ENCODE data around the gene LCOR. TPM values are rescaled to one million over a fixed set of nuclear protein-coding genes. Genes with fewer than 3 reads are reported as not detected.

Gene LCOR
- total RNA-seq, 1 experiment from 2014 or later, result 42.1 TPM

DNA sequence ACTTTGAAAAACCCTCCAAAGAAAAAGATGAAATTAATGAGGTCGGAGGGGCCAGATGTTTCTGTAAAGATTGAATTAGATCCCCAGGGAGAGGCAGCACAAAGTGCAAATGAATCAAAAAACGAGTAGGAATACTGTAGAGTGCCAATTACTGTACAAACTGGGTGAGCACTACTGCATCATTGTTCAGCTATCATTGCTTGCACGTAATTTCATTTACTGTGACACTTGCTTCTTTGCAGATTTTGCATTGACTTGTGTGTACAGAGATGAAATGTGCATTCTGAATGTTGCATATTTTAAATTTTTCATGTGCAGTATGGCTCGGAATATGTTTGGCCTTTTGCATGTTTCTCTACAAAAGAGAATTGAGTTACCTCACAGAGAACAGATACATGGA lies 123.7 kb downstream of the LCOR start:
- Histone ChIP-seq H4K91ac (ENCODE audit: insufficient read length, low read depth, low read length) (no peak overlapping the region), H2AFZ (ENCODE audit: low read length) (no peak overlapping the region), H3K4me1 (ENCODE audit: insufficient read depth, low read length) (no peaks in the 10 kb centered on the region), H3T11ph (ENCODE audit: low read length) (no peak overlapping the region), H4K8ac (replicated peaks; ENCODE audit: insufficient read length, low read depth, low read length) (no peak overlapping the region), H2BK120ac (ENCODE audit: low read depth, low read length, poor library complexity, severe bottlenecking) (no peak overlapping the region), H2BK20ac (ENCODE audit: low read depth, low read length, poor library complexity, severe bottlenecking) (no peak overlapping the region), H4K20me1 (ENCODE audit: control insufficient read depth, insufficient read depth, insufficient read length) (no peaks in the 10 kb centered on the region), H3K27ac (ENCODE audit: insufficient read length, low read depth, low read length) (no peak overlapping the region), H3K4ac (ENCODE audit: low read depth, low read length) (no peak overlapping the region), H2BK12ac (ENCODE audit: insufficient read length, low read depth, low read length) (no peak overlapping the region), H3K79me2 (ENCODE audit: insufficient read depth, low read length) (no peaks in the 10 kb centered on the region), H3K9me3 (ENCODE audit: control insufficient read depth, low read depth, low read length) (no peaks in the 10 kb centered on the region), H3K56ac (ENCODE audit: insufficient read length, low read depth, low read length) (no peak overlapping the region), H3K14ac (ENCODE audit: insufficient read depth, low read length) (no peak overlapping the region), H4K5ac (ENCODE audit: insufficient read length, low read depth, low read length) (no peak overlapping the region), H3K27me3 (ENCODE audit: insufficient read depth, low read length) (no peaks in the 10 kb centered on the region), H2AK5ac (ENCODE audit: insufficient read length, low read length) (no peak overlapping the region), H3K23me2 (ENCODE audit: insufficient read length, low read depth, low read length, poor library complexity, severe bottlenecking) (no peaks in the 10 kb centered on the region), H2BK15ac (ENCODE audit: low read depth, low read length) (no peak overlapping the region), H3K79me1 (ENCODE audit: insufficient read depth, low read depth, low read length, poor library complexity, severe bottlenecking) (no peaks in the 10 kb centered on the region), H3K4me2 (ENCODE audit: insufficient read depth, insufficient read length, low read length) (no peak overlapping the region), H3K23ac (ENCODE audit: insufficient read length, low read depth, low read length) (no peak overlapping the region), H2BK5ac (ENCODE audit: insufficient read length, low read length) (no peak overlapping the region), H3K18ac (ENCODE audit: insufficient read length, low read depth, low read length) (no peak overlapping the region), H3K9ac (ENCODE audit: extremely low read depth, insufficient read length, low read length) (no peak overlapping the region)
- Mint-ChIP-seq H3K36me3 (ENCODE audit: insufficient read depth in 1 of 3, low read depth in 3 of 3) (peaks cover 10 to 41% (median 29%) of the 10 kb centered on the region in 3 experiments; a peak in 6 of 7 replicates), H3K4me1 (no peaks in the 10 kb centered on the region), H3K27ac (no peak overlapping the region), H3K9me3 (no peaks in the 10 kb centered on the region), H3K4me3 (no peak overlapping the region), H3K27me3 (ENCODE audit: low read depth) (no peaks in the 10 kb centered on the region)
- no peak for DNase-seq
- TF ChIP-seq, protein P1, sequence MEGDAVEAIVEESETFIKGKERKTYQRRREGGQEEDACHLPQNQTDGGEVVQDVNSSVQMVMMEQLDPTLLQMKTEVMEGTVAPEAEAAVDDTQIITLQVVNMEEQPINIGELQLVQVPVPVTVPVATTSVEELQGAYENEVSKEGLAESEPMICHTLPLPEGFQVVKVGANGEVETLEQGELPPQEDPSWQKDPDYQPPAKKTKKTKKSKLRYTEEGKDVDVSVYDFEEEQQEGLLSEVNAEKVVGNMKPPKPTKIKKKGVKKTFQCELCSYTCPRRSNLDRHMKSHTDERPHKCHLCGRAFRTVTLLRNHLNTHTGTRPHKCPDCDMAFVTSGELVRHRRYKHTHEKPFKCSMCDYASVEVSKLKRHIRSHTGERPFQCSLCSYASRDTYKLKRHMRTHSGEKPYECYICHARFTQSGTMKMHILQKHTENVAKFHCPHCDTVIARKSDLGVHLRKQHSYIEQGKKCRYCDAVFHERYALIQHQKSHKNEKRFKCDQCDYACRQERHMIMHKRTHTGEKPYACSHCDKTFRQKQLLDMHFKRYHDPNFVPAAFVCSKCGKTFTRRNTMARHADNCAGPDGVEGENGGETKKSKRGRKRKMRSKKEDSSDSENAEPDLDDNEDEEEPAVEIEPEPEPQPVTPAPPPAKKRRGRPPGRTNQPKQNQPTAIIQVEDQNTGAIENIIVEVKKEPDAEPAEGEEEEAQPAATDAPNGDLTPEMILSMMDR (conservative IDR thresholded peaks at IDR 0.05), result no peak
- no CpG with 5 or more reads among the region's 4 CpGs for WGBS (ENCODE audit: extremely low coverage, insufficient read length, low lambda C conversion rate)

All from H9 (cell line).